ENCODE results near the gene PPP1R2.

DNA sequence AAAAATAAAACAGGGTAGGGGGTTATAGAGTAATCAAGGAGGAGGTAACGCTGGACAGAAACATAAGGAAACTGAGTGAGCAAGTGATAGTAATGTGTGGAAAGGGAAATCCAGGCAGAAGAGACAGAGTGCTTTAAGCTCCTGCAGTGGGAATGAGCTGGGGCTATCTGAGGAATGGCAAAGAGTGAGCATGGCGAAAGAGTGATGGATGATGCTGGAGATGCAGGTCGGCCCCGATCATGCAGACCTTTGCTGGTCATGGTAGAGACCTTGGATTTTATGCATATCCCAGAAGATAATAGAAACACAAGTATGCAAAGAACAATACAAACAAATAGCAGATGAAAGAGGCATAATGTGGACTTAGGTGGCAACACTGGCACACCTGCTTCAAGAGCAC lies 74.3 kb downstream of the PPP1R2 start:
- TF ChIP-seq, protein P1, sequence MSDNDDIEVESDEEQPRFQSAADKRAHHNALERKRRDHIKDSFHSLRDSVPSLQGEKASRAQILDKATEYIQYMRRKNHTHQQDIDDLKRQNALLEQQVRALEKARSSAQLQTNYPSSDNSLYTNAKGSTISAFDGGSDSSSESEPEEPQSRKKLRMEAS (IDR thresholded peaks at IDR 0.05) = no peak
- TF ChIP-seq RAD21 (IDR thresholded peaks at IDR 0.05; ENCODE audit: low read depth) = no peak
- no peak for TF ChIP-seq TAF1 (IDR thresholded peaks at IDR 0.05; ENCODE audit: low read depth)
- TF ChIP-seq, protein P2, sequence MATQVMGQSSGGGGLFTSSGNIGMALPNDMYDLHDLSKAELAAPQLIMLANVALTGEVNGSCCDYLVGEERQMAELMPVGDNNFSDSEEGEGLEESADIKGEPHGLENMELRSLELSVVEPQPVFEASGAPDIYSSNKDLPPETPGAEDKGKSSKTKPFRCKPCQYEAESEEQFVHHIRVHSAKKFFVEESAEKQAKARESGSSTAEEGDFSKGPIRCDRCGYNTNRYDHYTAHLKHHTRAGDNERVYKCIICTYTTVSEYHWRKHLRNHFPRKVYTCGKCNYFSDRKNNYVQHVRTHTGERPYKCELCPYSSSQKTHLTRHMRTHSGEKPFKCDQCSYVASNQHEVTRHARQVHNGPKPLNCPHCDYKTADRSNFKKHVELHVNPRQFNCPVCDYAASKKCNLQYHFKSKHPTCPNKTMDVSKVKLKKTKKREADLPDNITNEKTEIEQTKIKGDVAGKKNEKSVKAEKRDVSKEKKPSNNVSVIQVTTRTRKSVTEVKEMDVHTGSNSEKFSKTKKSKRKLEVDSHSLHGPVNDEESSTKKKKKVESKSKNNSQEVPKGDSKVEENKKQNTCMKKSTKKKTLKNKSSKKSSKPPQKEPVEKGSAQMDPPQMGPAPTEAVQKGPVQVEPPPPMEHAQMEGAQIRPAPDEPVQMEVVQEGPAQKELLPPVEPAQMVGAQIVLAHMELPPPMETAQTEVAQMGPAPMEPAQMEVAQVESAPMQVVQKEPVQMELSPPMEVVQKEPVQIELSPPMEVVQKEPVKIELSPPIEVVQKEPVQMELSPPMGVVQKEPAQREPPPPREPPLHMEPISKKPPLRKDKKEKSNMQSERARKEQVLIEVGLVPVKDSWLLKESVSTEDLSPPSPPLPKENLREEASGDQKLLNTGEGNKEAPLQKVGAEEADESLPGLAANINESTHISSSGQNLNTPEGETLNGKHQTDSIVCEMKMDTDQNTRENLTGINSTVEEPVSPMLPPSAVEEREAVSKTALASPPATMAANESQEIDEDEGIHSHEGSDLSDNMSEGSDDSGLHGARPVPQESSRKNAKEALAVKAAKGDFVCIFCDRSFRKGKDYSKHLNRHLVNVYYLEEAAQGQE (IDR thresholded peaks at IDR 0.05; ENCODE audit: low read depth) = no peak
- no peak for TF ChIP-seq CREB1 (IDR thresholded peaks at IDR 0.05; ENCODE audit: low read depth)
- no peak for TF ChIP-seq FOXM1 (IDR thresholded peaks at IDR 0.05; ENCODE audit: borderline replicate concordance, low read depth)
- TF ChIP-seq TCF12 (IDR thresholded peaks at IDR 0.05; ENCODE audit: low read depth) = no peak
- no peak for TF ChIP-seq NFIC (IDR thresholded peaks at IDR 0.05)
- TF ChIP-seq CEBPB (IDR thresholded peaks at IDR 0.05) = no peak
